ENCODE results near the gene EFTUD2. TPM values are rescaled to one million over a fixed set of nuclear protein-coding genes. Genes with fewer than 3 reads are reported as not detected.
"Not testable (repeated sequence)": the region's sequence is repeated elsewhere in the genome, so short reads cannot be mapped to it uniquely, and the experiment has no call there.

The EFTUD2 gene
- total and polyA plus RNA-seq, 2 donors (not counting 1 experiment from before 2014, with no cell fraction given): 43.2 to 133 TPM

DNA sequence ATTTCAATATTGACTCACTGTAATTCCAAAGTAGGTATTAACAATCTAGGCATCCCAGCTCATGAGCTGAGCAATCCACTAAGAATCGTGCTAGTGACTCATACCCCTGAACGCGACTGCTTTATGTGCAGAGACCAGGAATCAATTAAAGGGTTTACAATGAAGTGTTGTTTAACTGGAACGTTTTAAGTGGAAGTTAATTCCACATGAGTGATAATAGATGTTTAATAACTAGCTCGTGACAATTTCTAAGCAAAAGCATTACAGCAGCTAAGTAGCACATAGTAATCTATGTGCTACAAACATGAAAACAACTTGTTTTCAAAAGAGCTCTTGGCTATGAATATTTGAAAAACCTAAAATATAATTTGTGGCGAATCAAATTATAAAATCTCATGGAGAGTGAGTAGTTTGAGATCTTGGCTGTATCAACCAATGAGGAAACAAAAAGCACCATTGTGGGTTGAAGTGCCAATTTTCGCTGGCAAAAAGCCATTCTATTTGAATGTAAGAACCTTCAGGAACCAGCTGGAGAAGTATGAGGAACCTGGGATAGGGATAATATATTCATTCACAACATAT, 78.5 kb downstream of the EFTUD2 start:
- Histone ChIP-seq H3K27me3 (replicated peaks in 1 of 4; ENCODE audit: control extremely low read depth in 1 of 4, control insufficient read depth in 3 of 4, insufficient read depth in 4 of 4, low read length in 3 of 4) (peaks cover 0 to 8% (median 0%) of the 10 kb centered on the region in 4 experiments), H3K4me2 (replicated peaks; ENCODE audit: low read depth, low read length, poor library complexity, severe bottlenecking) (no peak overlapping the region), H4K20me1 (ENCODE audit: control insufficient read depth, insufficient read depth, low read length, poor library complexity, severe bottlenecking) (no peaks in the 10 kb centered on the region), H3K9me3 (ENCODE audit: control extremely low read depth in 1 of 3, control insufficient read depth in 2 of 3, insufficient read depth in 1 of 3, low read length in 2 of 3) (no peaks in the 10 kb centered on the region), H3K36me3 (replicated peaks in 1 of 2; ENCODE audit: control extremely low read depth in 1 of 2, control insufficient read depth in 1 of 2, extremely low read depth in 1 of 2, insufficient read depth in 2 of 2, low read length in 1 of 2) (no peaks in the 10 kb centered on the region), H3K79me2 (ENCODE audit: control insufficient read depth, insufficient read depth, low read length) (no peaks in the 10 kb centered on the region), H3K4me1 (ENCODE audit: control insufficient read depth in 2 of 2, insufficient read depth in 2 of 2, low read length in 2 of 2) (no peaks in the 10 kb centered on the region), H3K27ac (ENCODE audit: low read length in 2 of 2) (no peak overlapping the region), H2AFZ (ENCODE audit: insufficient read depth, low read depth, low read length, poor library complexity, severe bottlenecking) (no peak overlapping the region), H3K9ac (ENCODE audit: low read length) (no peak overlapping the region), H3K4me3 (ENCODE audit: control extremely low read depth in 1 of 5, extremely low read depth in 1 of 5, insufficient read depth in 1 of 5, low read depth in 2 of 5, low read length in 4 of 5) (no peak overlapping the region)
- intact Hi-C loops (cut with micrococcal nuclease): no loop called here
- DNase-seq (no peak), ATAC-seq (ENCODE audit: low read depth) (no peak)
- H3K4me1 Mint-ChIP-seq: no peaks in the 10 kb centered on the region
- peaks cover 4% of the 10 kb centered on the region for H3K27me3 Mint-ChIP-seq
- ChIA-PET POLR2A (no interaction called here), CTCF (no interaction called here)
- no peak overlapping the region for H3K27ac Mint-ChIP-seq
- H3K4me3 Mint-ChIP-seq: no peak overlapping the region
- TF ChIP-seq, protein P1, sequence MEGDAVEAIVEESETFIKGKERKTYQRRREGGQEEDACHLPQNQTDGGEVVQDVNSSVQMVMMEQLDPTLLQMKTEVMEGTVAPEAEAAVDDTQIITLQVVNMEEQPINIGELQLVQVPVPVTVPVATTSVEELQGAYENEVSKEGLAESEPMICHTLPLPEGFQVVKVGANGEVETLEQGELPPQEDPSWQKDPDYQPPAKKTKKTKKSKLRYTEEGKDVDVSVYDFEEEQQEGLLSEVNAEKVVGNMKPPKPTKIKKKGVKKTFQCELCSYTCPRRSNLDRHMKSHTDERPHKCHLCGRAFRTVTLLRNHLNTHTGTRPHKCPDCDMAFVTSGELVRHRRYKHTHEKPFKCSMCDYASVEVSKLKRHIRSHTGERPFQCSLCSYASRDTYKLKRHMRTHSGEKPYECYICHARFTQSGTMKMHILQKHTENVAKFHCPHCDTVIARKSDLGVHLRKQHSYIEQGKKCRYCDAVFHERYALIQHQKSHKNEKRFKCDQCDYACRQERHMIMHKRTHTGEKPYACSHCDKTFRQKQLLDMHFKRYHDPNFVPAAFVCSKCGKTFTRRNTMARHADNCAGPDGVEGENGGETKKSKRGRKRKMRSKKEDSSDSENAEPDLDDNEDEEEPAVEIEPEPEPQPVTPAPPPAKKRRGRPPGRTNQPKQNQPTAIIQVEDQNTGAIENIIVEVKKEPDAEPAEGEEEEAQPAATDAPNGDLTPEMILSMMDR (IDR thresholded peaks at IDR 0.05): no peak
- TF ChIP-seq EZH2 (IDR thresholded peaks at IDR 0.05; ENCODE audit: borderline replicate concordance, insufficient read depth, low read depth, low read length, poor library complexity, severe bottlenecking): no peak
- no peaks in the 10 kb centered on the region for H3K9me3 Mint-ChIP-seq (ENCODE audit: insufficient read depth)
- WGBS (ENCODE audit: insufficient coverage): 89% methylated on average over 3 of the region's 7 CpGs

GRCh38 chr17:44818508-44818907, 80.7 kb downstream of the EFTUD2 start:
- H3K36me3 ChIP-seq (replicated peaks in 1 of 2; ENCODE audit: control extremely low read depth in 1 of 2, control insufficient read depth in 1 of 2, extremely low read depth in 1 of 2, insufficient read depth in 2 of 2, low read length in 1 of 2); DNase-seq; H3K79me2 ChIP-seq (ENCODE audit: control insufficient read depth, insufficient read depth, low read length); H3K4me1 ChIP-seq (ENCODE audit: control insufficient read depth in 2 of 2, insufficient read depth in 2 of 2, low read length in 2 of 2); H3K9me3 ChIP-seq (ENCODE audit: control extremely low read depth in 1 of 3, control insufficient read depth in 2 of 3, insufficient read depth in 1 of 3, low read length in 2 of 3); H3K9me3 Mint-ChIP-seq (ENCODE audit: insufficient read depth); H3K27ac Mint-ChIP-seq; H3K27me3 ChIP-seq (replicated peaks in 1 of 4; ENCODE audit: control extremely low read depth in 1 of 4, control insufficient read depth in 3 of 4, insufficient read depth in 4 of 4, low read length in 3 of 4); H3K4me3 ChIP-seq (ENCODE audit: control extremely low read depth in 1 of 5, extremely low read depth in 1 of 5, insufficient read depth in 1 of 5, low read depth in 2 of 5, low read length in 4 of 5); H4K20me1 ChIP-seq (ENCODE audit: control insufficient read depth, insufficient read depth, low read length, poor library complexity, severe bottlenecking); H3K9ac ChIP-seq (ENCODE audit: low read length); H3K27ac ChIP-seq (ENCODE audit: low read length in 2 of 2); H3K4me3 Mint-ChIP-seq; H3K4me1 Mint-ChIP-seq; ATAC-seq (ENCODE audit: low read depth); intact Hi-C loops (cut with micrococcal nuclease); CTCF ChIA-PET; H3K27me3 Mint-ChIP-seq; H3K4me2 ChIP-seq (replicated peaks; ENCODE audit: low read depth, low read length, poor library complexity, severe bottlenecking); H2AFZ ChIP-seq (ENCODE audit: insufficient read depth, low read depth, low read length, poor library complexity, severe bottlenecking): not testable (repeated sequence)
- 93% methylated on average over 3 of the region's 6 CpGs for WGBS (ENCODE audit: insufficient coverage)
- POLR2A ChIA-PET: interaction anchor here (0.7 kb wide), 1 partner anchor 425 kb away, joined by 3 read pairs; no protein-coding TSS in a partner anchor

All from B cell (primary cell).